ENCODE data around the gene ARHGEF25. TPM values are rescaled to one million over a fixed set of nuclear protein-coding genes. Genes with fewer than 3 reads are reported as not detected.

The ARHGEF25 gene
- total and polyA plus RNA-seq, 2 donors (not counting 1 experiment from before 2014, with no cell fraction given) = 0.12 TPM; not detected in 1

DNA sequence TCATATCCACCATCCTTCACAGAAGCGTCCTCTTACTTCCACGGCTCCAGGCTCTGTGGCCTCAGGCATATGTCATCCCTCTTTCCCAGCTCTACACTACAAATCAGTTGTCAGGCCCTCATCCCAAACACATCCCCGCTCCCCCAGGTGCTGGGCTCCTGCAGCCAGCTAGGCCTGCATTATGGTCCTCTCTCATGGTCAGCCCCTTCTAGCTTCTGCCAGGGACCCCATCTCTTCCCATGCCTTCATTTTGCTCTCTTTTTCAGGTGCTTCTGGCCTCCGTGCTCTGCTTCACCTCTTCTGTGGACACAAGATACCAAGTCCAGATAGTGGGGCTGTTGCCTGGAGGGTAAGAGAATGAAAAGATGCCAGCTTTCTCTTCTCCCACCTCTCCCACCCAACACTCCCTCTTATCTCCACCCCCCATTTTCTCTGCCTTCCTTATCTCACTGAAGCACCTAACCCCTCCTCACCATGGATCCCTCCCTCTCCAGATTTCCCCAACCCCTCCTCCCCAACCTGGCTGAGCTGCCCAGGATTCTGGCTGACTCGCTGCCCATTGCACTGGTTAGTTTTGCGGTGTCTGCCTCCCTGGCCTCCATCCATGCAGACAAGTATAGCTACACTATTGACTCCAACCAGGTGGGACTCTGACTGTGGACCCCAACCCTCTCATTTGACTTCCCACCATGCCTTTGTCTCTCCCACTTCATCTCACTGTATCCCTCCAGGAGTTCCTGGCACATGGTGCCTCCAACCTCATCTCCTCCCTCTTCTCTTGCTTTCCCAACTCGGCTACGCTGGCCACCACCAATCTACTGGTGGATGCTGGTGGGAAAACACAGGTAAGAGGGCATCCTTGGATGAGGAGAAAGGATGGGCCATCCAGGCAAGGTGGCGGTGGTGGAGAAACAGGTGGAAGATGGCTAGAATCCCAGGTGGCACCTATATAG is 11.3 kb downstream of the ARHGEF25 start:
- Histone ChIP-seq H3K27ac (ENCODE audit: low read length in 2 of 2) (no peak overlapping the region), H2AFZ (ENCODE audit: insufficient read depth, low read depth, low read length, poor library complexity, severe bottlenecking) (no peak overlapping the region), H3K36me3 (replicated peaks in 1 of 2; ENCODE audit: control extremely low read depth in 1 of 2, control insufficient read depth in 1 of 2, extremely low read depth in 1 of 2, insufficient read depth in 2 of 2, low read length in 1 of 2) (no peaks in the 10 kb centered on the region), H4K20me1 (ENCODE audit: control insufficient read depth, insufficient read depth, low read length, poor library complexity, severe bottlenecking) (peaks cover 7% of the 10 kb centered on the region), H3K9me3 (ENCODE audit: control extremely low read depth in 1 of 3, control insufficient read depth in 2 of 3, insufficient read depth in 1 of 3, low read length in 2 of 3) (peaks cover 0 to 17% (median 0%) of the 10 kb centered on the region in 3 donors), H3K4me1 (ENCODE audit: control insufficient read depth in 2 of 2, insufficient read depth in 2 of 2, low read length in 2 of 2) (peaks cover 35 to 51% of the 10 kb centered on the region in 2 donors), H3K79me2 (ENCODE audit: control insufficient read depth, insufficient read depth, low read length) (no peaks in the 10 kb centered on the region), H3K27me3 (replicated peaks in 1 of 4; ENCODE audit: control extremely low read depth in 1 of 4, control insufficient read depth in 3 of 4, insufficient read depth in 4 of 4, low read length in 3 of 4) (peaks cover 0 to 96% (median 74%) of the 10 kb centered on the region in 4 experiments), H3K4me2 (replicated peaks; ENCODE audit: low read depth, low read length, poor library complexity, severe bottlenecking) (peak overlapping the region; percentile 92), H3K9ac (ENCODE audit: low read length) (no peak overlapping the region), H3K4me3 (ENCODE audit: control extremely low read depth in 1 of 5, extremely low read depth in 1 of 5, insufficient read depth in 1 of 5, low read depth in 2 of 5, low read length in 4 of 5) (no peak overlapping the region)
- Mint-ChIP-seq H3K27me3 (peaks cover 86% of the 10 kb centered on the region), H3K4me1 (peaks cover 40% of the 10 kb centered on the region), H3K9me3 (ENCODE audit: insufficient read depth) (no peaks in the 10 kb centered on the region), H3K4me3 (peak overlapping the region; percentile 85), H3K27ac (no peak overlapping the region)
- DNase-seq (peak; percentile 7), ATAC-seq (ENCODE audit: low read depth) (no peak)
- CTCF ChIA-PET = interaction anchor here (0.7 to 5.1 kb wide), 10 partner anchors 8 to 164 kb away, joined by 3 to 122 read pairs (median 4); partner anchors contain the start of genes ARHGEF25, B4GALNT1, OS9 and PIP4K2C
- POLR2A ChIA-PET = no interaction called here
- intact Hi-C loops (cut with micrococcal nuclease) = loop anchor here (5.0 kb wide), 2 partner anchors 100 to 145 kb away; partner anchors contain the start of genes ARHGAP9, DDIT3 and MBD6
- TF ChIP-seq, protein P1, sequence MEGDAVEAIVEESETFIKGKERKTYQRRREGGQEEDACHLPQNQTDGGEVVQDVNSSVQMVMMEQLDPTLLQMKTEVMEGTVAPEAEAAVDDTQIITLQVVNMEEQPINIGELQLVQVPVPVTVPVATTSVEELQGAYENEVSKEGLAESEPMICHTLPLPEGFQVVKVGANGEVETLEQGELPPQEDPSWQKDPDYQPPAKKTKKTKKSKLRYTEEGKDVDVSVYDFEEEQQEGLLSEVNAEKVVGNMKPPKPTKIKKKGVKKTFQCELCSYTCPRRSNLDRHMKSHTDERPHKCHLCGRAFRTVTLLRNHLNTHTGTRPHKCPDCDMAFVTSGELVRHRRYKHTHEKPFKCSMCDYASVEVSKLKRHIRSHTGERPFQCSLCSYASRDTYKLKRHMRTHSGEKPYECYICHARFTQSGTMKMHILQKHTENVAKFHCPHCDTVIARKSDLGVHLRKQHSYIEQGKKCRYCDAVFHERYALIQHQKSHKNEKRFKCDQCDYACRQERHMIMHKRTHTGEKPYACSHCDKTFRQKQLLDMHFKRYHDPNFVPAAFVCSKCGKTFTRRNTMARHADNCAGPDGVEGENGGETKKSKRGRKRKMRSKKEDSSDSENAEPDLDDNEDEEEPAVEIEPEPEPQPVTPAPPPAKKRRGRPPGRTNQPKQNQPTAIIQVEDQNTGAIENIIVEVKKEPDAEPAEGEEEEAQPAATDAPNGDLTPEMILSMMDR (IDR thresholded peaks at IDR 0.05) = no peak
- TF ChIP-seq EZH2 (IDR thresholded peaks at IDR 0.05; ENCODE audit: borderline replicate concordance, insufficient read depth, low read depth, low read length, poor library complexity, severe bottlenecking) = no peak
- 89% methylated on average over 6 of the region's 9 CpGs for WGBS (ENCODE audit: insufficient coverage)

Data from B cell (primary cell).